Stimulated activated CD8-positive, alpha-beta memory T cell treated with anti-CD3 and anti-CD28 coated beads, Interleukin-12 subunit alpha, Interleukin-12 subunit beta, amount 100 ng/mL, for 1 hour (primary cell): ENCODE results near the gene MSI2.
"Not testable (repeated sequence)": the region's sequence is repeated elsewhere in the genome, so short reads cannot be mapped to it uniquely, and the experiment has no call there.

Experiments used
- DNase-seq: peaks from one replicate; pipeline ENCODE4 v3.0.0-alpha.2; 2020; ENCODE audit warnings: low read depth

MSI2 gene

DNA sequence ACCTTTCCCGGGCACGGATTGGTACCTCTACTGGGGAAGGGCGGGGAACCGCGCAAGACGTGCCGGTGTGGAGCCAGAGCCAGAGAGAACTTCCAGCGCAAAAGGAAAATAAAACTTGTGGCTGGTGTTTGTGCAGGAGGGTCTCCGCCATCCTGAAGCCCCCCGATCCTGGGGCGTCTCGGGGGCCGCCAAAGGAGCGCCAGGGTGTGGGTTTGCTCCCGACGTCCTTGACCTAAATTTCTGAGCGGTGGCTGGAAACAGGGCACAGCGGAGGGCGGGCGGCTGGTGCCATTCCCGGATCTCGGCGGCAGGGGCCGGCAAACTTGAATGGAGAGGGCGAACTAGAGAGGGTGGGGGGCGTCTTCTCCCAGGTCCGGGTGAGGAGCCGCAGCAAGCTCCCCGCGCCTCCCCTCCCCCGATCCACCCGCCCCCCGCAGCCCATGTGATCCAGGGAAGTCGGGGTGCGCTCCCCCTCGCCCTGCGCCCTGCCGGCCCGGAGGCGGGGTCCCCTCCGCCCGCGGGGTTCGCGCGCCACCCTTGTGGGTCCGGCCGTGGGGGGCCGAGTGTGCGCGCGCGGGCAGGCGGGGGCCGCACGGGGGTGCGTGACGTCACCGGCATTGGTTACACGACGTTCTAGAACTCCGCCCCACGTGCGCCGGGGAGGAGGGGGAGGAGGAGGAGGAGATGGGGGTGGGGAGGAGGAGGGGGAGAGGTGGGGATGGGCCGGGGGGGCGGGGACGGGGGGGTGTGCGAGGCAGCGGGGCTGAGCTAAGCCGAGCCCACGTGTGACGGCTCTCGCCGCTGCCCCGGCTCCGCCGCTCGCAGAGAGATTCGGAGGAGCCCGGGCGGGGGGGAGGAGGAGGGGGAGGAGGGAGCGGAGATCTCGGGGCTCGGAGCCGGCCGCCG lies at the start of gene MSI2:
MSI2 (plus strand) TSS at position 748 of the 906 bp plus-strand sequence. CDS start 220 bp downstream, outside the sequence.
- peak; percentile 90 for DNase-seq

DNA sequence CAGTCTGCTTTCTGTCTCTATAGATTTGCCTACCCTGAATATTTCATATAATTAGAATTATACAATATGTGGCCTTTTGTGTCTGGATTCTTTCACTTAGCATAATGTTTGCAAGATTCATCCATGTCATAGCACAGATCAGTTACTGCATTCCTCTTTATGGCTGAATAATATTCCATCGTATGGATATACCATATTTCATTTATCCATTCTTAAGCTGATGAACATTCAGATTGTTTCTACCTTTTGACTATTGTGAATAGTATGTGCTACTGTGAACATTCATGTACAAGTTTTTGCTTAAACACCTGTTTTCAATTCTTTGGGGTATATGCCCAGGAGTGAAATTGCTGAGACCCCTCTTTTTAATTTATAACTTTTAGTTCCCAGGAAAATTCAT lies 49.4 kb upstream of the MSI2 start:
- no peak for DNase-seq

DNA sequence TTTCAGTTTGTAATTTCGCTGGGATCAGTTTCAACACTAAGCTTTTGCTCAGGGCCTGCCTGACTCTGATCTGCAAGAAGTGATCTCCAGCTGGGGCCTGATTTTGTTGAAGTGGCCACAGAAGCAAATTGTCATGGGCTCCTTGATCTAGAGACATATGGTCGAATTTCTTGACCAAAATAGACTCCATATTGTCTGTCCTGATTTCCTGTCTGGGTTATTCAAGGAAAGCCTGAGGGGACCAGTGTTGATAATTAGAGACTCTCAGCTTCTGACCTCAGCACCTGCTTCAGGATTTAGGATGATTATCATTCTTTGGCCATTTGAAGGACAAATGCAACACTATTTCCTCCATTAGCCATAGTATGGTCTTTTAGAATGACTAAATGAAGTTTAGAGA lies 48.9 kb upstream of the MSI2 start:
- no peak for DNase-seq

DNA sequence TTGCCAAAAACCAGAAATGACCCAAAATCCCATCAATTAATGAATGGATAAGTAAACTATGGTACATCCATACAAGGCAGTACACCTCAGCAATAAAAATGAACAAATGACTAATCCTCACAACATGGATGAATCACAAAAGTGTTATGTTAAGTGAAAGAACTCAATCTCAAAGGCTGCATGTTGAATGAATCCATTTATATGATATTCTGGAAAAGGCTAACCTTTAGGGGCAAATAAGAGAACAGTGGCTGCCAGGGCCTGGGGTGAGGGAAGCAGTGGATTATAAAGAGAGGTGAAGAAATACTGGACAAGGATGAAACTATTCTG lies 46.1 kb upstream of the MSI2 start:
- no peak for DNase-seq

DNA sequence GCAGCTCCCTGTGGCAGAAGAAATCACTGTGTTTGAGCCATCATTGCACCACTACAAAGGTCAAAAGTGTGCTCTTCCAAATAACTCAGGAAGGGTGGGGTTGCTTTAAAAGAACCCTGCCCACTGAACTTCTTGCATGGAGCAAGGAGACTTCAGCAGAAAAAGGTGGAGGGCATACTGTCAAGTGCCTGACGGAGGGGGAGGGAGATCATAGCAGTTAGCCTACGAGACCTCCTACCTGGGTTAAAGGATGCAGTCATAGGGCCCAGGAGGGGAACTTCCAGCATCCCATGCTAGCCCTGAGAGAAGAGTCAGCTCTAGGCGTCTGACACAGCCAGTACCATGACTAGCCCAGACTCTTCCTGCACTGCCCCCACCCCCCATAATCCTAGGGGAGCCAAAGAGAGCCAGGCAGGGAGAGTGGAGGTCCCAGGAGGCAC lies 45.3 kb upstream of the MSI2 start:
- no peak for DNase-seq

DNA sequence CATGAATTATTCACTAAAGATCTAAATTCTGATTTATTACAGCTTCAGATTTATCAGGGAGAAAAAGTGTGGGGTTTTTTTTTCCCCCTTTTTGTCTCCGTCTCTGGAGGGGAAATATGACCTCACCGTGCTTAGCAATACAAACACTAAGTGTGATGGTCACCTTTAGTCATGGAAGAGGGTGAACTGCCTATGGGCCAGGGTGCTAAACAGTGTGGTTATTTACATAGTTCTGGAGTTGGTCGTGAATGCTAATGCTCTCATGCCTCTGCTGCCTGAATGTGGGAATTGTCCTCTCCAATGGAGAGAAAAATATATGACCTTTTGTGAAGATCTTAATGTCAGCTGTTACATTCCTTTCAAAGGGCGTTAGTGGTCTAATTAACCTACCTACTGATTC lies 44.8 kb upstream of the MSI2 start:
- DNase-seq = no peak

DNA sequence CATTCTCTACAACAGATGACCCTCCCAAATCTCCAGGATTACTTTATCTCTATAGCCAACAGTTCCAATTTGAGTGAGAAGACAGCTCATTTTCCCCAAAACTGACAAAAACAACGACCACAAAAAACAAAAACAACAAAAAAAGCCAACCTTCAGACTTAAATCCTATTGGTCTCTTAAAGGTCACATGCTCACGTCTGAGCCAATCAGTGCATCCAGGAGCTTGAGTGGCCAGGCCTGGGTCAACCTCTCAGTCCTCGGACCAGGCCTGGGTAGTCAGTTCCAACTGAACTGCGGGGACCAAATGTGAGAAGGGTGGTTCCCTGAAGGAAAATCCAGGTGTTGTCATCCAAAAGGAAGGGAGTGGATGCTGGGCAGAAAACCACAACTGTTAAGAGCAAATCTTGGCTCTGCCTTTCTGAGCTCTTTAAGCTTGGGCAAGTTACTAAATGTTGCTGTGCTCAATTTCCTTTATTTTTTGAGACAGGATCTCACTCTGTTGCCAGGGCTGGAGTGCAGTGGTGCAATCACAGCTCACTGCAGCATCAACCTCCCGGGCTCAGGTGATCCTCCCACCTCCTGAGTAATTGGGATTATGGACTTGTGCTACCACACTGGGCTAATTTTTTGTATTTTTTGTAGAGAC lies 43.0 kb upstream of the MSI2 start:
- DNase-seq = no peak

DNA sequence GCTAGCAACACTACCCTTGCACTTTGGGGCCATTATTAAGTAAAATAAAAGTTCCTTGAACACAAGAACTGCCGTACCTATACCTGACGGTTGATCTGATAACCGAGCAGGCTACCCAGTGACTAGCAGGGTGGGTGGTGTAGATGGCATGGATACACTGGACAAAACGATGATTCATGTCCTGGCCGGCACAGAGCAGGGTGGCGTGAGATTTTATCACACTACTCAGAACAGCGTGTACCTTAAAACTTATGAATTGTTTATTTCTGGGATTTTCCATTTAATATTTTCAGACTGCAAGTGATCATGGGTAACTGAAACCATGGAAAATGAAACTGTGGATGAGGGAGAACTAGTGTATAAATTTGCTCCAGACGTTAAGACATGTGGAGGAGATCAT lies 41.0 kb upstream of the MSI2 start:
- DNase-seq = no peak

DNA sequence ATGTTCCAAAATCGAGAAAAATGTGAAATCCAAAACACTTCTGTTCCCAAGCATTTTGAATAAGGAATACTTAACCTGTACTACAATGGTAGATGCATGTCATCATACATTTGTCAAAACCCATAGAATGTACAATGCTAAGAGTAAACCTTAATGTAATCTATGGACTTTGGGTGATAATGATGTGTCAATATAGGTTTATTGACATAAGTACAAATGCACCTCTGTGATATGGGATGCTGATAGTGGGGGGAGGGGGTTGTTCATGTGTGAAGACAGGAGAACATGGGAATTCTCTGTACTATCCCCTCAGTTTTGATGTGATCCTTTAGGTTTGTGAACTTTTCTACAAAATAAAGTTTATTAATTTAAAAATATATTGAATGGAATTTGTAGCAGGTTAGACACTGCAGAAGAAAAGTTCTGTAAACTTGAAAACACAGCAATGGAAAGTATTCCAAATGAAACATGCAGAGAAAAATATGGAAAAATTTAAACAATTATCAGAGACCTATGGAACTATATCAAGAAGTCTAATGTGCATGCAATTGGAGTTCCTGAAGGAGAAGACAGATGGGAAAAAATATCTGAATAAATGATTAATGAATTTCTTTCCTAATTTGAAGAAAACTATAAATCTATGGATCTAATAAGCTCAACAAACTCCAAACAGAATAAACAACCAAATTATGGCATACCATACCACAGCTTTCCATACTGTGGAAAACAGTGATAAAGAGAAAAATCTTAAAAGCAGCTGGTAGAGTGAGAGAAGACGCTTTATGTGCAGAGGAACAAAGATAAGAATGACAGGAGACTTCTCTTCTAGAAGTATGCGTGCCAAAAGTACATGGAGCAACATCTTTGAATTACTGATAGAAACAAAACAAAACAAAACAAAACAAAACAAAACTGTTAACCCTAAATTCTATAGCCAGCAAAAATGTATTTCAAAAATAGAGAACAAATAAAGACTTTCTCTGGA lies 34.7 kb upstream of the MSI2 start:
- DNase-seq = no peak

DNA sequence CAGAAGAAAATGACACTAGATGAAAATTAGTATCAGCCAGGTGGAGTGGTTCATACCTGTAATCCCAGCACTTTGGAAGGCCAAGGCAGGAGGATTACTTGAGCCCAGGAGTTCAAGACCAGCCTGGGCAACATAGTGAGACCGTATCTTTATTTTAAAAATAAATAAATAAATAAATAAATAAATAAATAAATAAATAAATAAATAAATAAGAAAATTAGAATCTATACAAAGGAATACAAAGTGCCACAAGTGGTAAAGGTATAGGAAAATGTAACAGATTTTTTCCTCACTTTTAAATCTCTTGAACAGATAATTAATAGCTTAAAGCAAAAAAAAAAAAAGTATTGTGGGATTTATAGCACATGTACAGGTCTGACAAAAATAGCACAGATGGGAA lies 33.9 kb upstream of the MSI2 start:
- not testable (repeated sequence) for DNase-seq

DNA sequence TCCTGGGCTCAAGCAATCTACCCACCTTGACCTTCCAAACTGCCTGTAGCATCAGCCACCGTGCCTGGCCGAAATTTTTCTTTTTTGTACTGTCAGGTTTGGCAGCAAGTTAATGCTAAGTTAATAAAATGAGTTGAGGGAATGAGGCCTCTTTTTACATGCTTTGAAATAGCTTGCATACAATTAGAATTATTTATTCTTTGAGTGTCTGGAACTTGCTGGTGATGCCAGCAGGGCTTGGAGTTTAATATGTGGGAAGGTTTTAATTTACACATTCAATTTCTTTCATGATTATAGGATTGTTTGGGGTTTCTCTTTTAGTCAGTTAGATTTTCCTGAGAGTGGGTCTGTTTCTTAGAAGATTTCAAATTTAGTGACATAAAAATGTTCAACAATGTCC lies 31.2 kb upstream of the MSI2 start:
- no peak for DNase-seq

DNA sequence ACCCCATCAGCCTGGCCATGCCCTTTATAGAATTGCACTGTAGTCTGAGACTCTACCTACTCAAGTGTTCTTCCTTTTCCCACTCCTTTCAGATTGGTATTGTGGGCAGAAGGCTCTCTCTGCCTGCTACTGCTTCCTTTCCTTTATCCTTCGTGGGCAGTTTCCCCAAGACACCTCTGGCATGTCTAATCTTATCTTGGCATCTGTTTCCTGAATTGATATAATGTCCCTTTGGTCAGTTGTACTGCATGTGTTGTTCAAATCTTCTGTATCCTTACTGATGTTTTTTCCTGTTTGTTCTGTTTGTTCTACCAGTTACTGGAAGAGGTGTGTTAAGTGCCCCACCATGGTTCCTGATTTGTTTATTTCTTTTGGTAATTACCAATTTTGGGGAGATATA lies 29.5 kb upstream of the MSI2 start:
- no peak for DNase-seq

DNA sequence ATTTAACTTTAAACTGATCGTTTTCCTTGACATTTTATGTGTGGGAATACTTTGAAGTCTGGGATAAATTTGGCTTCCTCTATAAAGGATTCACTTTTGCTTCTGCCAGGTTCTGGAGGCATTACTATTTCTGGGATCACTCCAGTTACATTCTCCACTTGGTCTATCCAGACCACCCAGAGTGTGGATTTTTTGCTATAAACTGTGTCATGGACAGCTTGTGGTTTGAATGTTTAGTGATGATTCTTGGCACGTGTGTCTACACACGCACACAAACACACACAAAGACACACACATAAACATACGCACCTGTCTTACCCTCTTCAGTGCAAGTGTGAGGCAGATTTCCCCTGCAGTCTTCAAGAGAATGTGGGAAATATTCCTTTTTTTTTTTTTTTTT lies 27.4 kb upstream of the MSI2 start:
- DNase-seq = no peak

DNA sequence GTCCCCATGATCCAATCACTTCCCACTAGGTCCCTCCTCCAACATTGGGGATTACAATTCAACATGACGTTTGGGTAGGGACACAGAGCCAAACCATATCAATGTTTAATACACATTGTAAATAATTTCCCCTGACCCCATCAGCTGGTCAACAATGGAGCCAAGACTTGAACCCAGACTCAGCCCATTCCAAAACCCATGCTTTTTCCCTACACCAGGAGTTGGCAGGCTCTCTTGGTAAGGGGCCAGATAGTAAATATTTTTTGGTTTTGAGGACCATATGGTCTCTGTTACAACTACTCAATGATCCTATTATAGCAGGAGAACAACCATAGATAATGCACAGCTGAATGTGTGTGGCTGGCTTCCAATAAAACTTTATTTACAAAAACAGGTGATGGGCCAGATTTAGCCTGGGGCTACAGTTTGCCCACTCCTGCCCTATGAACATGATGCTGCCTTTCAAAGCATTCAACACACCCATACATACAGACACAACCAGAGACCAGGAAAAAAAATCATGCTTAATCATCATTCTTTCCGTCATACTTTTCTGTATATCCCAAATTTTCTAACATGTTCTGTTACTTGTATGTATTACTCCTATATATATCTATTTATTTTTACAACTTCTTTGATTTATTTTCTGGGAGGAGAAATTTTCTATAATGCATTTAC lies 22.1 kb upstream of the MSI2 start:
- DNase-seq = no peak

DNA sequence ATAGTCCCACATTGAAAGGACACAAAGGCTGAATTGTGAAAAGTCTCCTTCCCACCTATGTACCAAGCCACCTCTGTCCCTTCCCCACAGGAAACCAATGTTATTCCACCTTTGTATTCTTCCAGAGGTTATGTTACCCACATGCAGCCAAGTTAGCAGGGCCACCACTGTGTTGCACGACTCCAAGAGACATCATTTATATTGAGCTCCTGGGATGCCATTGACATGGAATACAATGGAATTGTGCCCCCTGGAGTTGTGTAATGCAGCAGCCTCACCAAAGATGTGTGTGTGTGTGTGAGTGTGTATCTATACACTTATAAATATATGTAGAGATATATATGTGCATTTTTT lies 21.6 kb upstream of the MSI2 start:
- no peak for DNase-seq

DNA sequence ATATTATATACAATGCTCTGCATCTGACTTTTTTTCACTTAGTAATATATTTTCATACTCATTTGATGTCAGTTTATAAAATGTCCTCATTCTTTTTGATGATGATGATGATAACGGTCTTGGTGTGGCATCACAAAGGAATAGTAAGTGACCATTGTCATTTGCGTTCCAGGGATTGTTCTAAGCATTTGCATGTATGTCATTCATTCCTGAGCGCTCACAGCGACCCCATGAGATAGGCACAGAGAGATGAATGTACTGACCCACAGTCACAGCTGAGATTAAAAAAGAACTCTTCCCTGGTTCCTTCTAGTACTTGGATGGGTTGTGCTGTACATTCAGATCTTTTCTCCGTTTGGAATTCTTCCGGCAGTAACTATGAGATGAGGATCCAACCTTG lies 21.2 kb upstream of the MSI2 start:
- DNase-seq = no peak

DNA sequence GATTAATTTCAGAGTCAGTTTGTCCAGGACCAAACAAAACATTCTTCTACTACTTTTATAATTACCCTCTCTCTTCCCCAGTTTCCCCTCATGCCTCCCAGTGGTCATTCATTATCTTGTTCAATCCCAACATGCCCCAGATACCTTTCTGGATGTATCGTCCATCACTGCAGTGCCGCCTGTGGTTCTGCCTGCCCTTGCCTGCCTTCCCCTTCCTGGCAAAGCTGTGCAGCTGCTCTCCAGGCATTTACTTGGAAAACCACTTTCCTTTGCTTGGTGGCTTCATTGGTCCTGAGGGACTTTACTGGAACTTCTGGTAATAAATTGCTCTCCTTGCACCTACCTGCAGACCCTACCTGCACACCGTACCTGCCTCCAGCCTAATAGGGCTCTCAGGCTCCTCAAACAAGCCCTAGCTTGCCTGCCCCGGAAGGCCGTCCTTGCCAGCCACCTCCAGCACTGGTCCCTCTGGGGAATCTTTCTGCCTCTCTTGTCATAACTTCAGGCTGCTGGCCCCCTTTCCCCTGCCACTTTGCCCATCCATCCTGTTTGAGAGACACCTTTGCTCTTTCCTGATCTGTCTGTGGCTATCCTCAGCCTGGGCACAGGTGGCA lies 19.5 kb upstream of the MSI2 start:
- DNase-seq = no peak

DNA sequence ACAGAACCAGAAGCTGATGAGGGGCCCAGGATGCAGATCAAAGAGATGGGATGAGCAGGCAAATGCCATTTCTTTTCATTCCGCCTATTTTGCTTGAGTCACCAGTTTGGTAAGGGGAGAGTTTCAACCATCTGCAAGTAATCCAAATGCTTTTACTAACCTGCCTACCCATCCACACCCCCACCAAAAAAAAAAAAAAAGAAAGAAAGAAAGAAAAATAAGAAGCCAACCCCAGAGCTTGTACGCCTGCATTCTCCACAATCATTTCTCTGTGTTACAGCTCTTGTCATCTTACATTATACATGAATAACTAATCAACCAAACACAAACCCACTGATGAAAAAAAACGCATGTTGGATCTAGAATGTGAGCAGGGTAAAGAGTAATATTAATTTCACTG lies 15.7 kb upstream of the MSI2 start:
- DNase-seq = no peak

DNA sequence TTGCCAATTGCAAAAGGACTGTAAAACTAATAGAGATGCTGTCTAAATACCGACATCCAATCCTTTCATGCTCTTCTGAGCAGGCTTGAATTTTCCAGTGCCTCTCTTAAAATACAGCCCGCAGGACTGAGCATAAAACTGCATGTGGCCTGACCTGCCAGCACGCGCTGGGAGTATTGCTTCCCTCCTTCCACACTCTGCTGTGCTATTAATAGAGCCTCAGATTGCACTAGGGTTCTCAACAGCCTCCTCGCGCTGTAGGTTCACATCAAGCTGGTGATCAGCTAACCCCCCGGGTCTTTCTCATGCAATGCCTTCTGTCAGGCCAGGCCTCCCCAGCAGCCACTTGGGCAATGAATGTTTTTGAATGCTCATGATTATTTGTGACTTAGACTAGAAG lies 14.2 kb upstream of the MSI2 start:
- DNase-seq = no peak

DNA sequence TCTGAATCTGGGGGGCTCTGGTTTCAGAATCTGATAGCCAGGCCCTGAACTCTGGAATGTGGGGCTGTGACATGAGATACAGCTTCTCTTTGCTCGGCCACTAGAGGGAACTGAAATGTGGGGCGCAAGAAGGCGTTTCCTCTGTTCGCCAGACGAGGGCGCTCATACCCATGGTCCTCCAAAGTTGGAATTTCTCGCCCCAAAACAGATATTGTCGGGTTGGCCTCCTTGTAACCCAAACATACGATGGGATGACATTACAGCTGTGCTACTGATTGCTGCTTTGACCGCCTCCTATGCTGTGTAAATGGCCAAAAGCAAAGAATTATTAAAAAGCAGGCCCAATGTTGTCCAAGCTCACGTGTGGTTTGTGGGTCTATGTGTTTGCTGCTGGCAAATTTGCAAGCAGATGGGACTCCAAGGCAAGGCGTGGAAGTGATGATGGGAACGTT lies 13.1 kb upstream of the MSI2 start:
- DNase-seq = peak; percentile 48

DNA sequence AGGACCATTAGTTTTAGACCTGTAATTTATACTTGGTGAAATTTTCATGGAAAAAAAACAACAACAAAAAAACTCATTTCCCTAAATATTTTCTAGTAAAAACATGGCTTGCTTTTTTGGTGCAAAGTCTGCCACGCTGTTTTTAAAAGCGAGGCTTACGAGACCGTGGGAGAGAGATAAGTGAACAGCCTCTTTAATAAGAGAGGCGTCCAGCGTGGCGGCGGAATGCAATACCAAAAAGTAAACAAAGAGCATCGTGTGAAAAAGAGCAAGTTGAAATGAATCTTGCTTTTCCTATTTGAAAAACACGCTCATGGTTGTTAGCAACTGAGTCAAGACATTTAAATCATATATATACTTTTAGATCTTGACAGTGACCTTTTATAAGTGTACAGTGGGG lies 10.5 kb upstream of the MSI2 start:
- no peak for DNase-seq

DNA sequence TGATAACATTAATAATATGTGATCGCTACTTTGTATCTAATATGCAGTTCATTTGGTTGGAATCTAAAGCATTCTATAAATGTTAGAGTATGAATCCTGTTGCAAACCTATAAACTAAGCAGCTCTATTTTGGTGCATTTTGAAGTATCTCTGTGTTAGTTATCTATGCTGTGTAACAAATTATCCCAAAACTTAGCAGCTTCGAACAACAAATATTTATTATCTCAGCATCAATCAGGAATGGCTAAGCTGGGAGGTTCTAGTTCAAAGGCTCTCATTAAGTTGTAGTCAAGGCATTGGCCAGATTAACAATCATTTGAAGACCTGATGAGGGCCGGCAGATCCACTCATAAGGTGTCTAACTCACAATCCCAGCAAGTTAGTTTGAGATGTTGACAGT lies 10.1 kb upstream of the MSI2 start:
- DNase-seq = no peak
